HG03439 (cell line): Measurements from ENCODE around the gene FAF2.
"Not testable (repeated sequence)": the region's sequence is repeated elsewhere in the genome, so short reads cannot be mapped to it uniquely, and the experiment has no call there.

Source experiments
- ATAC-seq: cut with Tn5 transposase; IDR thresholded peaks from one replicate; pipeline ENCODE4 v1.9.1; 2021; ENCODE audit warnings: mild to moderate bottlenecking, moderate library complexity; ENCODE audit not compliant: unreplicated experiment

The FAF2 gene

DNA sequence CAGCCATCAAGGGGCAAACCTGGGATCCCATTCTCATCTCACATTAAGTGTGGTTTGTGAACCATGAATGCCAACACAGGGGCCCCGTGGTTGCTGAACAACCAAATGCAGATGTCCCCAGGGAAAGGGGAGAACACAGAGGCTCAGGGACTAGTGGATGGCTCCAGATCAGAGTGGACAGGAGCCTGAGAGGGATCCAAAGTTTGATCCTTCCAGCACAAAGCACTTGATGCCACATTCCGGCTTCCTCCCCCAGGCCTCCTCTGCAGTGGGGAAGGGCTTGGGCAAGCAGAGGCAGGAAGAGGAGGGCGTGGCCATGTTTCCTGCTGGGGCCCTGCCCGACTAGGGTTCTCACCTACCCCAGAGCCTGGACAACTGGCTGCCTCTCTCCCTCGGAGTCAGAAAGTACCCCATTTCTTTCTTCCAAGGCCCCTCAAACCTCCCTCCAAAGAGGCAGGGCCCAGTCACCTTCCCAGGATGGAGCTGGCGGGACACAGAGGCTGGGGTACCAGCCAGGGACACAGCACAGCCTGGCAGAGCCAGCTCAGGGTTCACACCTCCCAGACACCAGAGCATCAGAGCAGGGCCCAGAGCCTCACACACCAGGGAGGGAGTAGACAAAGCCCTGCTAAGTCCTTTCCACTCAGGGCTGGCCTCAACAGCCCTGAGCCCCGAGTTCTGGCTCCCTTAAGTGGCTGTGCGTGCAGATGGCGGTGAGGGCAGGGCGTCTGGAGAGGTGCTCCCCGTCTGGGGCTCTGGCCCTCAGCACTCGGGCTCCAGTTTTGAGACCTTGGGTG, 93.4 kb downstream of the FAF2 start:
- no peak for ATAC-seq

DNA sequence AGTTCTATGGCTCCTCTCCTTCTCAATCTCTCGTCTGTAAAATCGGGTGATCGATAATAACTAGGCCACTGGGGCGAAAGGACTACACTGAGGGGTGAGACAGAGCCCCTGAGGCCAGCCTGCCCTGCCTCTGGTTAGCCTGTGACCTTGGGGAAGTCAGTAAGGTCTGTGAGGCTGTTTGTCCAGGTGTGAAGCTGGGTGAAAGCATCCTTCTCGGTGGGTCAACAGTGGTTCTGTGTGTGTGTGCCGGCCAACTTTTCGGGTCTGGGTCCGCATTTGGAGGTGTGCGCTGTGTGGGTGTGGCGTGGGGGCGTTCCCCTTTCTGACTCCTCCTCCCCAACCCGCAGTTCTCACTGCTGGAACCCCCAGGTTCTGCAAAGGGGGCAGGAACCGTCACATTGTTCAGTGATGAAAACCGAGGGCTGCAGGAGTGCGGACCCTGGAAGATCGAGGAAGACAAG, 94.0 kb downstream of the FAF2 start:
- no peak for ATAC-seq

DNA sequence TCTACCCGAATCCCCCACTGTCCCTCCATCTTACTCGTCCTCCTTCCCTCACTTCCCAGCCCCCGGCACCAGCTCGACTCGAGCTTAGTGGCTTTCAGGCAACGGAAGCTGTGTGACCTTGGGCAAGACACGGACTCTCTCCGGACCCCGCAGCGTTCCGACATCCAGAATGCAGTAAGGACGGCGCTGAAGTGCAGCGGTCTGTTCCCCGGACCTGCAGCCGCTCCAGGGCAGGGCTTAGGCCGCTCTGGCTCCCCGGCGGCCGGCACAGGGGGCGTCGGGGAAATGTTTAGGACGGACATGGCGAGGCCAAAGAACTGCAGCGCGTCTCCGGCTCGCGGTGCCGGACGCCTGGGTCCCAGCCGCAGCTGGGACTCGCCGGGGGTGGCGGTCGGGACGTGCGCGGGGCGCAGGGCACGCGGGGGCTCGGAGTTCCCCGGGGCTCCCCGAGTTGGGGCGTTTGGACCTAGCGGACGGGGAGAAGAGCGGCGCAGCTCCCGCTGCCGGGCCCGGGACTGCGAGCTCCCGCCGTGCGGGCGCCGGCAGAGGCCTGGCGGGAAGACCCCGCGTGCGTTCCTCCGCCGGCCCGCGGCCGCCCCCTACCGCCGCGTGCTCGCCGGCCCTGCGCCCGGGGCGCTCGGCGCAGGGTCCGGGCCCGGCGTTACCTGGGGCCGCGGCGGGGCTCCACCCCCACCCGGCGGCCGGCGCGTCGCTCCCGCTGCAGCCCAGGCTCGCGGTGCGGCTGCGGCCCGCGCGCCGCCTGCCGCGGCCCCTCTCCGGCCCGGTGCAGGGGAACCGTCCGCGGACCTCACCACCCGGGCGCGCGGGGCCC, 94.6 kb downstream of the FAF2 start:
- peak; percentile 41 for ATAC-seq

DNA sequence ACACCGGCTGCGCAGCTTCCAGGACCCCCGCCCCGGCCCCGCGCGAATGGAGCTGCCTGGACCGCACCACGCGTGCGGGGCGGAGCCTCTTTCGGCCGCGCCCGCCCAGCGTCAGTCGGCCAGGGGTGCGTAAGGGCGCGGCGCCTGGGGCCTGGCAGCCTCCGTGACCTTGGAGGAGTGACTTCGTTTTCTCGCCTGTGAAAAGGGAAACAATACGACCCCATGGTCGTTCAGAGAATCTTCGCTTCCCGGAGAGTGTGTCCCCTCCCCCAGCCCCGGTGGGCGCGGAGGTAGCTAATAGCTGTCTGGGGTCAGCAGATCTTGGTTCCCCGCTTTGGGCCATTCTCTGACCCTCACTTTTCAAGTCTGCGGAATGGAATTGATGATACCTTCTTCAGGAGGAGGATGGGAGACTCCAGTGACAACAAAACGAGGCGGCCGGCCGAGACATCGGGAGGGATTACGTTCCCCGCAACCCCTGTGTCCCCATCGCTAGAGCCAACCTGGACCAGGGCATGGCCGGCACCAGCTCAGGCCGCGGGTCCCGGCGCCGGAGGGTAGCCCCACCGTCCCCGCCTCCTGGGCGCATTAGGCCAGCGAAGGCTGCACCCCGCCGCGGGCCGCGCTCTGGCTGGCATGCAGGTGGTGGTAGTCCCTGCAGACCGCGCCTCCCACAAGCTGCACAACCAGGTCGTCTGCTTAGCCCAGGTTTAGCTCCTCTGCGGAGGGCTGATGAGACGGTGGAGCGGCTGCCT, 95.4 kb downstream of the FAF2 start:
- peak; percentile 66 for ATAC-seq

DNA sequence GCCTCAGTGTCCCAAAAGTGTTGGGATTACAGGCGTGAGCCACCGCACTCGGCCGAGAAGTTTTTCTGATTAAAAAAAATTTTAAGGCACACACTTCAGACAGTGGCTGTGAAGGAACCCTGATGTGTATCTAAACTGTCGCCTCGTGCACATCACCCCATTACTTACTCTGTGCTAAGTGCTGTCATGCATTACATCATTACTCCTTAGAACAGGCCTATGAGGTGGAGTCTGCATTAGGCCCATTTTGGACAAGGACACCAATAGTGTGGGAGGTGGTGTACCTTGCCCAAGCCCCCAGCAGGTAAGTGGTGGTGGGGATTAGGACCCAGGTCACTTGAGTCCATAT, 97.2 kb downstream of the FAF2 start:
- no peak for ATAC-seq

DNA sequence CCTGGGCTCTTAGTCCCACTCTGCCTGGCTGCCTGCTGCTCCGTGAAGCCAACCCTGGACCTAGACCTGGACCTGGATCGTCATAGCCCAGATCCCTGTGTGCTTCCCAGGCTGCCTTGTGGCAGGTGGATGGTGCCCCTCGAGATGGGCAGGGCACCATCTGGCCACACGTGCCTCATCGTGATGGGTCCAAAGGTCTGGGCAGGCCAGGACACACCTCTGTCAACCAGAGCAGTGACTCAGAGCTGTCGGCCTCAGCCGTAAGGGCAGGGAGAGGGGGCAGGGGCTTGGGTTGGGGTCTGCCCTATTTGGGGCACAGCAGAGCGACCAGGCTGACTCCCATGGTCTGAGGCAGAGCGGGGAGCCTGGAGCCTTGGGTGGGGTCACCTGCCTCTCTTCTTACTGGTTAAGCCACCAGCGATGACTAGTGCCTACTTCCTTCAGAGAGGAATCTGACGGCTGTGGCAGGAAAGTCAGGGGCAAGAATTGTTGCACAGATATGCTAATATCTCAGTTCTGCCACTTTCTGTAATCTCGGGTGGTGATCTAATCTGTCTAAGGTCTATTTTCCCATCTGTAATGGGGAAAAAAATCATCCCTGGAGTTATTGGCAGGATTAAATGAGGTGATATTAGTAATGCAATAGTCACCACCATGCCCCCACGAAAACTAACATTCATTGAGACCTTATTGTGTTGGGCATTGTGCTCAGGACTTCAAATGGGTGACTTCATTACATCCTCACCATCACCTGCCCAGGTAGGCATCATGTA, 97.7 kb downstream of the FAF2 start:
- ATAC-seq, result no peak

DNA sequence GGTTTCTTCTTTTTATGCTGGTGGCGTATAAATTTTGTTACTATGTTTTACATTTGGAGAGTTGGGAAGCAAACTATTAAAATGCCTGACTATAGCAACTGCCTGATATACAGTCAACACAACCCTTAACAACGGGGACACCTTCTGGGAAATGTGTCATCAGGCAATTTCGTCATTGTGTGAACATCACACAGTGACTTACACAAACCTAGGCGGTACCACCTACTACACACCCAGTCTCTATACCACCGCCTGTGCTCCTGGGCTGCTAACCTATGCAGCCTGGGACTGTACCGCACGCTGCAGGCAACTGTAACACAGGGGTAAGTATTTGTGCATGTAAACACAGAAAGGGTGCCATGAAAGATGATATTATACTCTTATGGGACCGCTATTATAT, 99.6 kb downstream of the FAF2 start:
- no peak for ATAC-seq

DNA sequence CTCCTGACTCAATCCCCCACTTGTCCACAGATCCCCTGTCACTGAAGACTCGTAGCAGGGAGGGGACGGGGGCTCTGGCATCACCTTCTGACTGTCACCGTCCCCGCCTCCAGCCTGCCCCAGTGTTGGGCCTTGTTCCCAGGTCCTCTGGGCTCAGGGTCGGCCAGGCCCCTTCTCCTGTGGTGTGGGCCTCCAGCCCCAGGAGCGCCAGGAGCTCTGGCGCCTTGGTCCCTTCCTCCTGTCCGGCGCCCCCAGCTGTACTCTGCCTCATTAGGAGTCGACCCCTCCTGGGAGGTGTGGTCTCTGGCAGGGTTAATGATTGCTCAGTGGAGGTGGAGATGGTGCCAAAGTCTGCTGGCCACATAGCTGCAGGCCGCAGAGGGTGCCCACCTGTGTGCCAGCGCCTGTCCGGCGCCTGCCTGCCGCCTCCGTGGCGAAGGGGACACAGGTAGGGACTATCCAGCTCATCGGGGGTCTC, 100.8 kb downstream of the FAF2 start, which contains the start of gene CDHR2:
CDHR2 (plus strand) TSS at position 376 of the 478 bp plus-strand sequence. CDS start 16,011 bp downstream, outside the sequence.
- ATAC-seq, result no peak

DNA sequence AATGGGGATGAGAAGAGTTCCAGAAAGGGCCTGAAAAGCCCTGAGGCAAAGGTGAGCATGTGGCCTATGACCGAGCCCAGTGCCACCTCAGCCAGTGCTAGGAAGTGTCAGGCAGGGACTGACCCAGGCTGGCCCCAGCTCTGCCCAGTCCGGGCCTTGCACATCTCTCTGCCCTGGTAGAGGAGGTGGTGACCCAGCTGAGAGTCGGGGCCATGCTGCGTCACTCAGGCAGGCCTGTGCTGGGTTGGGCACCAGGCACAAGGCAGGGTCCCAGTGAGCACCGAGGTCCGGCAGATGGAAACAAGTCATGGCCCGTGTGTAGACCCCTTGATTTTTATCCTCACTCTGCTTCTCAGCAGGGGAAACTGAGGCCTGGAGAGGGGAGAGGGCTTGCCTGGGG, 101.7 kb downstream of the FAF2 start:
- ATAC-seq, result no peak

DNA sequence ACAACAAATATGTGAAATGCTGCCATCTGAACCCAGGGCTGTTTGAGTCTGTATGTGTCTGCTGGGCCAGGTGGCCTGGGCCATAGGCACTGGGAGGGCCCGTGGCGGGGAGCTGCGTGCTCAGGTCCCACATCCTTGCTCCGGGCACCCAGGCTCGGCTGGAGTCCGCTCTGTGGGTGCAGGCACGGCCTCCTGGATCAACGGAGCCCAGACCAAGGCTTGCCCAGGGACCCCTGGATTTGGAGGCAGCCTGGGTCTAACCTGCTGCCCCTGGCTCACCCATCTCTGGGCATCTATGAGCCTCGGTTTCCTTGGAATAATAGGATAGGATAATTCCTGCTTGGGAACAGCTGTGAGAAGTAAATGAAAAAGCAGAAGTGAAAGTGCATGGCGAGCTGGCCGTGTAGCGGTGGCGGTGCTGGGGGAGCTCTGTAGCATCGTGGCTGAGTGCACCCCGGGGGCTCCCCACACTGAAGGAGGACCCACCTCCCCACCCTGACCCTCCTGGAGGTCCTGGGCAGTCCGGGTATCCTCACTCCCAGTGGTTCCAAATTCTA, 102.2 kb downstream of the FAF2 start:
- ATAC-seq, result no peak

DNA sequence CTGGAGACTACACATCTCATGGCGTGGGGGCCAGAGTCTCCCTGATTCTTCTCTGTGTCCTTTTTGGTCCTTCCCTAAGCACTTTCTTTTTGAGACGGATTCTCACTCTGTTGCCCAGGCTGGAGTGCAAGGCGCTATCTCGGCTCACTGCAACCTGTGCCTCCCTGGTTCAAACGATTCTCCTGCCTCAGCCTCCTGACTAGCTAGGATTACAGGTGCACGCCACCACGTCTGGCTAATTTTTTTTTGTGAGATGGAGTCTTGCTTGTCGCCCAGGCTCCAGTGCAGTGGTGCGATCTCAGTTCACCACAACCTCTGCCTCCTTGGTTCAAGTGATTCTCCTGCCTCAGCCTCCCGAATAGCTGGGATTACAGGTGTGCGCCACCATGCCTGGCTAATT, 102.8 kb downstream of the FAF2 start:
- ATAC-seq, result not testable (repeated sequence)

DNA sequence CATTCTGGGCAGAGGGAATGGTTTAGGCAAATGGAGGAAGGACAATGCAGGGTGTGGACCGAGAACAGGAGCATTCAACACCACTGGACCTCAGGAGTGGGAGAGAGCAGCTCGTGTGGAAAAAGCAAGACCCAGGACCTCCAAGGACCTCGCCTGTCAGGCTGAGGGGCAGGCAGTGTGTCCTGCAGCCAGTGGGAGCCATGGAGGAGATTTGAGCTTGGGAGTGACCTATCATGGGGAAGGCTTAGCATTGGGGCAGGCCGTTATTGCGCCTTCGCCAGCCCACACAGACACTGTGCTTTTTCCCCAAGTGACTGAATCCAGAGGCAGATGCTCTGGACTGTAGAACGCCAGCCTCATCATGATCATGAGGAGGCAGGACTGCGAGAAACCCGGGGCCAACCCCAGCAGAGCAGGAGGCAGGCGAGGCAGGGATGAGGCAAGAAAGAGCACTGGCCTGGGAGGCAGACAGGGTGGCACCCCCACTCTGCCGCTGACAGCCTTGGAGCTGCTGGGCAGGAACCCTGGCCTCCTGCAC, 104.2 kb downstream of the FAF2 start:
- ATAC-seq, result no peak

DNA sequence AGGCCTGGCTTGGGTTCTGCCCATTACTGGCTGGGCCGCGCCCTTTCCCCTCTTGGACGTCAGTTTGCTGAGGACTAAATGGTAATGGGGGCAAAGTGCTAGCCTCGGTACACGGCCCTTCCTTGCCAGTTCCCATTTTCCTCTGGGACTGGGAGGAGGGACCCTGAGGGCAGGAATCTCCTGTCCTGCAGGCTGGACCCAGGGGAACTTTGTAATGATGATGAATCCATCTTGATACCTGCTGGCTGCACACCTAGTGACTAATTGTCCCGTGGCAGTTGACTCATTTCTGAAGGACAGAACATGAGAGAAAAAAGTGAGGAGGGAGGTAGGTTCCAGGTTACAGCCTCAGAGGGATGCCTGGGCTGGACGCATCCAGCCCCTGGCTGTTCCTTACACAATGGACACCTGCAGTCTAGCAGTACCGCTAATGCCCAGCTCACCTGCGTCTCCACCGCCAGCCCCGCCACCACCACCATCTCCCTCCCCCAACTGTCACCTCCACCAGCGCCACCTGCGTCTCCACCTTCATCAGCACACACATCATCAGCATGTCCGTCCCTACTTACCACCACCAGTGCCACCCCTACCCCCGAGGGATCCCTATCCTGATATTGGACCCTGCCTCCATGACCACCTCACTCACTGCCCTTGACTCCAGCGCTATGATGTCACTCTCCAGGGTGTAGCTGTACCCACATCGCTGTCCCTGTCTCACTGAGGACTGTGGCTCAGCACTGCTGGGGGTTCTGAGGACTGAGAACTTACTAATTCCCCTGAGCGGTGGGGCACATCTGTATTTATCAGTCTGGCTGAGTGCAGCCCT, 105.3 kb downstream of the FAF2 start:
- ATAC-seq, result no peak

DNA sequence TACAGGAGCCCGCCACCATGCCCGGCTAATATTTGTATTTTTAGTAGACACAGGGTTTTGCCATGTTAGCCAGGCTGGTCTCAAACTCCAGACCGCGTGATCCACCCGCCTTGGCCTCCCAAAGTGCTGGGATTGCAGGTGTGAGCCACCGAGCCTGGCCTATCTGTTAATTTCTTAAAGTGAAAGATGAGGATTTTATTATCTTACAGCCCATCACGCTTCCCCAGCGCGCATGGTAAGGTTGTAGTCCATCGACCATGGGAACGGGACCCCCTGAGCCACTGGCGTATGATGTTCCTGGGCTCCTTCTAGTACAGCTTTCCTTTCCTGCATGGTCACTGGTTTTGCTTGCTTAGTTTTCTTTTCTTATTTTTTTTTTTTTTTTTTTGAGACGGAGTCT, 109.7 kb downstream of the FAF2 start:
- ATAC-seq, result no peak
